SU-DHL-6 (cell line): ENCODE measurements around the gene E4F1.

Source experiments
- H2AFZ ChIP-seq: fragments of 200-600 bp; sonication (generic); 2 replicates; pipeline ENCODE4 v1.6.1; 2014; ENCODE audit warnings: low read depth, mild to moderate bottlenecking, moderate library complexity, mixed read lengths, antibody characterized with exemption, low read length; ENCODE audit not compliant: severe bottlenecking
- H3F3A ChIP-seq: fragments of 200-600 bp; shearing (Covaris generic); 2 replicates; pipeline ENCODE4 v1.6.0; 2016; ENCODE audit warnings: antibody characterized with exemption, mild to moderate bottlenecking; ENCODE audit not compliant: insufficient read depth
- H3K27ac ChIP-seq: fragments of 200-600 bp; sonication (generic); 2 replicates; pipeline ENCODE4 v1.5.1; 2016; ENCODE audit warnings: low read depth, mild to moderate bottlenecking, low read length, moderate library complexity, mixed read lengths
- H3K27me3 ChIP-seq: fragments of 200-600 bp; sonication (generic), shearing (Covaris generic); 2 replicates; pipeline ENCODE4 v1.6.0; 2014; ENCODE audit warnings: mild to moderate bottlenecking, low read length
- H3K36me3 ChIP-seq: fragments of 200-600 bp; sonication (generic); 2 replicates; pipeline ENCODE4 v1.6.1; 2014; ENCODE audit warnings: mild to moderate bottlenecking, low read length, mixed read lengths
- H3K4me2 ChIP-seq: fragments of 300-600, 200-600 bp; shearing (Covaris generic), sonication (generic); 2 replicates; pipeline ENCODE4 v1.6.0; 2014; ENCODE audit warnings: low read length, low read depth, mild to moderate bottlenecking; ENCODE audit not compliant: poor library complexity, severe bottlenecking
- H3K4me3 ChIP-seq: fragments of 200-600 bp; sonication (generic); 2 replicates; pipeline ENCODE4 v1.5.1; 2014; ENCODE audit warnings: antibody characterized with exemption, low read length, mild to moderate bottlenecking, mixed read lengths; ENCODE audit not compliant: insufficient read depth, poor library complexity, severe bottlenecking
- H3K79me2 ChIP-seq: fragments of 200-600 bp; sonication (generic); 2 replicates; pipeline ENCODE4 v1.6.1; 2014; ENCODE audit warnings: mild to moderate bottlenecking, low read length, moderate library complexity; ENCODE audit not compliant: insufficient read depth
- H3K9ac ChIP-seq: fragments of 200-600 bp; sonication (generic); 2 replicates; pipeline ENCODE4 v1.7.0; 2014; ENCODE audit warnings: mild to moderate bottlenecking, low read length
- H3K9me2 ChIP-seq: fragments of 200-600 bp; sonication (generic); replicated peaks from 2 replicates; pipeline ENCODE4 v1.6.1; 2014; ENCODE audit warnings: low read length; ENCODE audit not compliant: insufficient read depth
- H3K9me3 ChIP-seq: fragments of 200-600 bp; sonication (generic); 2 replicates; pipeline ENCODE4 v1.6.1; 2014; ENCODE audit warnings: low read length, mixed read lengths; ENCODE audit not compliant: insufficient read depth
- H4K20me1 ChIP-seq: fragments of 200-600 bp; sonication (generic); 2 replicates; pipeline ENCODE4 v1.6.1; 2014; ENCODE audit warnings: low read depth, mild to moderate bottlenecking, antibody characterized with exemption, low read length, moderate library complexity, mixed read lengths
- CTCF ChIP-seq: fragments of 200-600 bp; sonication (generic); IDR thresholded peaks from one replicate; pipeline ENCODE4 v1.5.1; 2017; ENCODE audit warnings: antibody characterized with exemption, mild to moderate bottlenecking, low read length, moderate library complexity; ENCODE audit not compliant: insufficient read depth, poor library complexity, severe bottlenecking
- EZH2phosphoT487 ChIP-seq: fragments of 200-600 bp; sonication (generic), shearing (Covaris generic); conservative IDR thresholded peaks from 2 replicates; pipeline ENCODE4 v1.6.1; 2018; ENCODE audit warnings: mild to moderate bottlenecking, antibody characterized with exemption, low read length, moderate library complexity, mixed read lengths

The E4F1 gene

GRCh38 chr16:2229091-2229490, 5.7 kb downstream of the E4F1 start:
- Histone ChIP-seq H3K27me3 (no peaks in the 10 kb centered on the region), H3K79me2 (peaks cover 40% of the 10 kb centered on the region), H3K9ac (no peak overlapping the region), H2AFZ (no peak overlapping the region), H3K4me2 (no peak overlapping the region), H3K9me2 (no peaks in the 10 kb centered on the region), H3K9me3 (no peaks in the 10 kb centered on the region), H3K4me3 (no peak overlapping the region), H3K27ac (no peak overlapping the region), H3F3A (0 out of 2 replicates have a peak, but pooled peaks cover 3% of the 10 kb centered on the region), H3K36me3 (no peaks in the 10 kb centered on the region), H4K20me1 (no peaks in the 10 kb centered on the region)
- TF ChIP-seq EZH2phosphoT487 (no peak), CTCF (no peak)

GRCh38 chr16:2229632-2230250, 6.3 kb downstream of the E4F1 start:
- no peak overlapping the region for H3K4me3 ChIP-seq
- H3K36me3 ChIP-seq, result no peaks in the 10 kb centered on the region
- no peaks in the 10 kb centered on the region for H3K27me3 ChIP-seq
- H4K20me1 ChIP-seq, result no peaks in the 10 kb centered on the region
- H3K27ac ChIP-seq, result no peak overlapping the region
- peaks cover 33% of the 10 kb centered on the region for H3K79me2 ChIP-seq
- H3F3A ChIP-seq, result no peaks in the 10 kb centered on the region
- no peaks in the 10 kb centered on the region for H3K9me2 ChIP-seq
- no peak for TF ChIP-seq CTCF
- TF ChIP-seq EZH2phosphoT487, result no peak
- H3K4me2 ChIP-seq, result no peak overlapping the region
- no peaks in the 10 kb centered on the region for H3K9me3 ChIP-seq
- H3K9ac ChIP-seq, result no peak overlapping the region
- H2AFZ ChIP-seq, result no peak overlapping the region

- H3K27ac ChIP-seq, result no peak overlapping the region
- H3K9me3 ChIP-seq, result no peaks in the 10 kb centered on the region
- H3K9ac ChIP-seq, result no peak overlapping the region
- no peaks in the 10 kb centered on the region for H3K27me3 ChIP-seq
- TF ChIP-seq CTCF (no peak), EZH2phosphoT487 (no peak)
- no peak overlapping the region for H3K4me3 ChIP-seq
- H3K79me2 ChIP-seq, result peaks cover 27% of the 10 kb centered on the region
- H3K36me3 ChIP-seq, result no peaks in the 10 kb centered on the region
- H3K9me2 ChIP-seq, result no peaks in the 10 kb centered on the region
- H4K20me1 ChIP-seq, result no peaks in the 10 kb centered on the region
- no peak overlapping the region for H3K4me2 ChIP-seq
- H3F3A ChIP-seq, result no peaks in the 10 kb centered on the region
- no peak overlapping the region for H2AFZ ChIP-seq
Measured at GRCh38 chr16:2230376-2230775, 7.0 kb downstream of the E4F1 start.
